Lung microvascular endothelial cell (primary cell): Measurements from ENCODE around the gene KIZ. TPM values are rescaled to one million over a fixed set of nuclear protein-coding genes. Genes with fewer than 3 reads are reported as not detected.

Source experiments
- DNase-seq, 2 donors: peaks; one replicate each; pipeline versions ENCODE4 v3.0.0 to v3.0.0-alpha.2; 2010; ENCODE audit warnings: low read depth in 2 of 2
- total RNA-seq: library from RNA; depleted of rRNA; stranded (reverse); fragments of >200 nt; gene quantifications from 2 replicates; pipeline ENCODE4 v1.2.1, GENCODE V29; 2014

KIZ gene
- total RNA-seq, 1 donor from 2014 or later, result 4.0 TPM

DNA sequence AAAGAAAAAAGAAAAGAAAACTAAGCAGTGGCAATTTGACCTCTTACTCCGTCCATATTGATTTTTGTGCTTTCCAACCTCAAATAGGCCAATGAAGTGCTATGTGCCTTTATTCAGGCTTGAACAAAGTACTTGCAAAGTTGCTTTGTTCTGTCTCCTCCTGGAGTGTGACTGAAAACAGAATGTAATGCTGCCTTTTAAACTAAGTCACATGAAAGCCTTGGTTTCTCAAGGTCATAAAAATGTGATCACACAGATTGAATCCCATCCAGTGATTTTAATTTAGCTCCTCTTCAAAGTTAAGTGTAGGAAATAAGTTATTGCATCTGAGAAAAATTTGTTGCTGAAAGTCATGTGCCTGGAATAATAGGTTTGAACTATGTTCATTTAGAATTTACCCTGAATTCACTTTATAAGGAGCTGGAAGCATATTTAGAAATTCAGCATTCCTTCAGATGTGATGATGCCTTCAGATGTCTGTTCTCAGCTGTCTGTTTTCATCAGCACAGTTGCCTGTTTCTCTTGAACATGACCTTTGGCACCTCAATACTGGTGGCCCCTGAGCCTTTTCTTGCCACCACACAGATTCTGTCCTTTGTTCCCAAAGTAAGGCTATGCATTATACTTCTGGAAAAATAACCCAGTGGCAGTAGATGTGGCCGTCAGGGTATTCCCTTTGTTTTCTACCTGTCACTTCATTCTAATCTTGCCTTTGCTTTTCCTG is 48.8 kb downstream of the KIZ start:
- no peak for DNase-seq

DNA sequence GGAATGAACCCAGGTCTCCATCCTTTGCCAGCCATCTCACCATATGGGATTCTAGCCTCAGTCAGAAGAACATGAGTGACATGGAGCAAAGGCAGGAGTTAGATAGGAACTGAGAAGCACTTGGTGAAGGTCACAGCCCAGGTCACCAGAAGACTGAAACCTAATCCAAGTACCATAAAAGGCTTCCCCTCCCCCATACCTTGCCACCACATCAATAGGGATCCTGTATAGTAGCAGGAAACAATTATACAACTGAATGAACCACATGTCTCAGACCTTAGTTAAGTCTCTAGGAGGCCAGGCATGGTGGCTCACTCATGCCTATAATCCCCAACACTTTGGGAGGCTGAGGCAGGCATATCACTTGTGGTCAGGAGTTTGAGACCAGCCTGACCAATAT is 49.6 kb downstream of the KIZ start:
- no peak for DNase-seq

- DNase-seq, result no peak
These were observed 51.9 kb downstream of the KIZ start for GRCh38 chr20:21177767-21178166.

DNA sequence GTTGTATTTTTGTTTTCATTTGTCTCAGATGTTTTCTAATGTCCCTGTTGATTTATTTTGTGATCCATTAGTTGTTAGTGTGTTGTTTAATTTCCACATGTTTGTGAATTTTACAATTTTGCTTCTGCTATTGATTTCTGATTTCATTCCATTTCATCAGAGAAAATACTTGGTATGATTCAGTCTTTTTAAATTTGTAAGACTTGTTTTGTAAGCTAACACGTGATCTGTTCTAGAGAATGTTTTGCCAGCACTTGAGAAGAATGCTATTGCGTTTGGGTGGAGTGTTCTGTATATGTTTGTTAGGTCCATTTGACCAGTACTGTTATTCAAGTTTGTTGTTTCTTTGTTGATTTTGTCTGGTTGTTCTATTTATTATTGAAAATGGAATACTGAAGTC is 53.9 kb downstream of the KIZ start:
- no peak for DNase-seq

DNA sequence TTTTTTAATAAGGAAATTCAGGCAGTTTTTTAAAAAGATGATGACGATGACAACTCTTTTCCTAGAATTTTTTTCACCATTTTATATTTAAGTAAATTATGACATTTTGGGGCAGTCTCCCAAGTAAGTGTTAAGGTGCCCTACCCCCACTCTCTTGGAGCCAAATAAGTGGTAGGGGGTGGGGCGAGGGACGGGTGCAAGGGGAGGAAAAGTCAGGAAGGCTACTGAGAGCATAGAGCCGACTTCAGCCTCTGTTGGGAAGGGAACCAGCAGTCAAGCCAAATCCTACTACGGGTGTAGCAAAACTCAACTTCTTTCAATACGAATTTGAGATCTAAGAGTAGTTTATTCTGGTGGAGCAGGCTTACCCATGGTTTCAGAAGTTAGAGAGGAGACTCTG is 54.4 kb downstream of the KIZ start:
- no peak for DNase-seq

GRCh38 chr20:21181028-21181427 is 55.1 kb downstream of the KIZ start:
- no peak for DNase-seq

- no peak for DNase-seq
These were observed 57.1 kb downstream of the KIZ start for GRCh38 chr20:21182832-21183563.

DNA sequence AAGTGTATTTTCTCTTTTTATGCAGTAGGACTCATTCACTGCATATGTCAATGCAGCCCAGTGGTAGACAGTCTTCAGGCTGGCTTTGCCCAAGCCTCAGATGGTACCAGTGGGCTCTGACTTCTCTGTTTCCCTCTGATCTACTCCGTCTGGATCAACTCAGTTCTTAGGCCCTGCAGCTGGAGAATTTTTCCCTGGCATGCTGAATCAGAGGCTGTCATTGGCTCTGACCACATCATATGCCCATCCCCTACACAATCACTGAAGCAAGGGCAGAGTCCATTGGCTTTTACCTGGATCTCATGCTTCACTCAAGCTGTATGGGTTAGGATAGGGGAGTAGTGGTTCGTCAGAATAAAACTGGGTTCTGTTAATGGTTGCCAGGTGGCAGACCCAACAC is 57.8 kb downstream of the KIZ start:
- no peak for DNase-seq

- no peak for DNase-seq
These were observed 58.9 kb downstream of the KIZ start for GRCh38 chr20:21184819-21185218.

DNA sequence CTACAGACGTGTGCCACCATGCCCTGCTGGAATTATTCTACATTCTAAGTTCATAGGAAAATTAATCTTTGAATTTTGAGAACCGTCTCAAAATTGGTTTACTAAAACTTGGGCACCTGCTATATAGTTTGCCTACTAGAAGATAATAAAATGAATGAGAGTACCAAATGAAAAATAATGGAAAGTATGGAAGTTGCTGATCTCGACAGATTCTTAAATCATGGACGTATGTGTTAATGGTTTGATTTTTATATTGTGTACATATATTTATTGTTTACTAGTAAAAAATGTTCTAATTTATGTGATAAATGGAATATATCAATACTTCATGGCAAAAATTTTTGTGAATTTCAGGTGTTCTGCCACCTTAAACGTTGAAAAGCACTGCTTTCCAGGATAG is 60.0 kb downstream of the KIZ start:
- no peak for DNase-seq

- DNase-seq, result no peak
These were observed 64.1 kb downstream of the KIZ start for GRCh38 chr20:21189761-21190523.

DNA sequence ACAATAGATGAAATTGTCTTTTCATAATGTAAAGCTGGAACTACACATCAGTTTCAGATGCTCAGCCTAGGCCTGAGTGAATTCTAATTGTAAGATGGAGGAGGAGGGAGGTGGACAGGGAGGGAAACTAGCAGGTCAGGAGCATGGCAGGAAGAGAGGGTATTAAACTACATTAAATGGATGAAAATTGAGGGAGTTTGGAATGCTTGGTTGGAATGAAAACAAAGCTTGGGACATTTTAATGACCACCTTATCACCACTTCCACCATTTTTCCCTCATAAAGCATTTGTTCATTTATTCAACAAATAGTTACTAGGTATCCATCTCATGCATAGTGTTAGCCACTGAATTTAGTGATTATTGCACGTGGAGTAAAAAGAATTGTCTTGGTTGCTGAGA is 65.0 kb downstream of the KIZ start:
- no peak for DNase-seq

GRCh38 chr20:21191839-21192238 is 66.0 kb downstream of the KIZ start:
- DNase-seq, result no peak

DNA sequence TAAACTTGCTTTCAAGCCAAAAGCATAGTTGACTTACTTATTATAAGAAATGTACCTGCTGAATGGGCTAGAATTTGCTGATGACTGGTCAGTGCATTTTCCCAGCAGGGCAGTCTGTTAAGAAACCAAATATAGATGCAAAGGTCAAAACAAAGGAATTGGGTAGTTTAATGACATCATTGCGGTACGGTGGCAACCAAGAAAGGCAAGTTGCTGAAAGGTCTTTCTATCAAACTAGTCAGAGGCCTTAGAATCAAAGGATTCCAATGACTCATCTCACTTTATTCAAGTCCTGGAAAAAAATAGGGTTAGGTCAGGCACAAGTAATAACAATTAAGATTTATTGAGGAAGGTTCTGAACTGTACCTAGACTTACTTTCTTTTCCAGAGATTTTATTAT is 76.4 kb downstream of the KIZ start:
- peak in 1 of 2 donors; percentile 21 for DNase-seq

GRCh38 chr20:21203088-21203656 is 77.3 kb downstream of the KIZ start:
- no peak for DNase-seq

DNA sequence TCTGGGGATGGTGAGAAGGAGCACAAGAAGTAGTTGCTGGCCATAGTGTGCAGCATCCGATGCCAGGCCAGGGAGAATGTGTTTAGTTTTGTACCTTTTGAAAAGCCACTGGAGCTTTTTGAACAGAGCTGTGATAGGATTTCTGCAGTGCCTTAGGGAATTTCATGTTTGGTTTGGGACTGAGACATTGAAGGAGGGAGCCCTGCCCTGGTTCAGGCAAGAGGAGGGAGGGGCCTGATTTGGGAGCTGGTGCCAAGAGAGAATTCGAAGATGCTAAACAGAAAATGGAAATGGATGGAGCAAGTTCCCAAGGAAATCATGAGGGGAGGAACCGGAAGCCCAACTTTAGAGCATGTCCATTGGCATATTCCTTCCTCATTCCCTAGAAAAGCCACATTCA is 80.7 kb downstream of the KIZ start:
- no peak for DNase-seq

DNA sequence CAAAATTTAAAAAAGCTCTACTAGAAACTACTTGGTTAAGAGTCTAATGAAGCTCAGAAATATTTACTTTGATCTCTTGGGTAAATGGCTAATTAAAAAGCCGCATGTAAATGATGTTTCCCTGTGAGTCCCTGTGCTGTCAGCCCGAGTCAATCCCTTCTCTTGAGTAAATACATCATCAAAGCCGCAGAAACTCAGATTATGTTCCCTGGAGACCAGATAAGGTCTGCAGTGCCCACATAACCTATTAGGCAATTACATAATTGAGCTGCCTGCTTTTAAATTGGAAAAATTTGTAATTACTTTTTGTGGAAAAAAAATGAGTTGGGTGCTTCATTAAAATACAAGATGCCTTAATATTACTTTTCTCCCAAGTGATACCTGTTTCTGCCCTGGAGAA is 83.1 kb downstream of the KIZ start:
- no peak for DNase-seq

GRCh38 chr20:21209668-21210067 is 83.8 kb downstream of the KIZ start:
- DNase-seq, result no peak

GRCh38 chr20:21213691-21214090 is 87.8 kb downstream of the KIZ start:
- DNase-seq, result no peak

DNA sequence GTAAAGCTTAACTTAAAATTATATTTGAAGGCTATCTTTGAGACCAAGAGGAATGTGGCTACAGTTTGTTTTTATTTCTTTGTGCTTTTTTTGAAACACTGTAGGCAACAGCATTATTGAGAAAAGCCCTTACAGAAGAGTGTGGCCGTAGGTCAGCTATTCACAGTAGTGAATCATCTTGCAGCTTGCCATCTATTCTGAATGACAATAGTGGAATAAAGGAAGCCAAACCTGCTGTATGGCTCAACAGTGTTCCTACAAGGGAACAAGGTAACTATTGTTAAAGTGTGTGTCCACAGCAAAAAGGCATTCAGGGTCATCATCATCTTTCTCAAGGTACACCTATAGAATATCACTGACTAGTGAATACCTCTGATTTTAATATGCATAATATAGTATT is 88.5 kb downstream of the KIZ start:
- no peak for DNase-seq

DNA sequence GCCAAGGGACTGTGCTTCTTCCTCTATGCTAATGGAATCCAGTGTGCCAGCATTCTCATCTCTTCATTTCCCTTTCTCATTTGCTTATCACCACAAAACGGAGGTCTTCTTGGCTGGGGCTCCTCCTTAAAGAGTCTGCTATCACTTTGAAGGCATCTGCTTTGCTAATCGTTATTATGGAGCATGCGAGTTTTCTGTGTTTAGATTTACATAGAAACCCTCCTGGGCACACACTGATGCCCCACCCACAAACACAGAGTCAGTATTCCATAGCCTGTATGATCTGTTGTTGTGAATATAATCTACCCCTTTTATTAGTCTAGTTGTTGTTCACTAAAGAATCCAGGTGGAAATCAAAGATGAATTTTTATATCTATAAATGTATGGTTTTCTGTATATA is 93.8 kb downstream of the KIZ start:
- DNase-seq, result no peak

DNA sequence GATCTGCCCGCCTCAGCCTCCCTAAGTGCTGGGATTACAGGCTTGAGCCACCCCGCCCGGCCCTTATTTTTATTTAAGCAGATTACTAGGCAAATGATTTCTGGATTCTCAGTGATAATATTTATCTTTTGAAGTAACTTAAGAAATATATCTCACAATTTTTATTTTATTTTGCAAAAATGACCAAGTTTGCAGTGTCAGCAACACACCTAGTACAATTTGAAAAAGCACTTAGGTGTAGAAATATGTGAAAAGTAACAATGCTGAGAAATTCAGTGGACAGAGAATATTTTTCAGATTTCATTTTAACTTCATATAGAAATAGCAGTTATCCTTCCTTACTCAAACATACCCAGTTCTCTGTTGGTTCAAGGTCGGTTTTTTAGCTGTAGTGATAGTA is 98.3 kb downstream of the KIZ start:
- DNase-seq, result no peak
